Endodermal cell (in vitro differentiated cells): ENCODE data around the gene PCNX1. TPM values are rescaled to one million over a fixed set of nuclear protein-coding genes. Genes with fewer than 3 reads are reported as not detected.
A peak's percentile ranks its signal among the peaks of the same experiment; 100 is the strongest.

Experiments
- DNase-seq: peaks from one replicate; pipeline ENCODE4 v3.0.0-alpha.2; 2017
- H3K27ac ChIP-seq: 2 replicates; pipeline ENCODE4 v1.5.1; 2013; ENCODE audit warnings: mild to moderate bottlenecking, low read depth, low read length, moderate library complexity
- H3K27me3 ChIP-seq: 2 replicates; pipeline ENCODE4 v1.6.1; 2013; ENCODE audit warnings: mild to moderate bottlenecking, low read length, moderate library complexity; ENCODE audit not compliant: insufficient read depth, control insufficient read depth, poor library complexity, severe bottlenecking
- H3K36me3 ChIP-seq: 2 replicates; pipeline ENCODE4 v1.7.0; 2013; ENCODE audit warnings: mild to moderate bottlenecking, low read length, moderate library complexity; ENCODE audit not compliant: control insufficient read depth, insufficient read depth
- H3K4me1 ChIP-seq: one replicate; pipeline ENCODE4 v1.7.0; 2013; ENCODE audit warnings: low read length; ENCODE audit not compliant: control insufficient read depth, insufficient read depth
- H3K4me3 ChIP-seq: 2 replicates; pipeline ENCODE4 v1.5.1; 2013; ENCODE audit warnings: mild to moderate bottlenecking, low read length, moderate library complexity
- H3K9ac ChIP-seq: 2 replicates; pipeline ENCODE4 v1.6.1; 2013; ENCODE audit warnings: mild to moderate bottlenecking, low read length, moderate library complexity; ENCODE audit not compliant: poor library complexity, severe bottlenecking; ENCODE audit errors: extremely low read depth
- H3K9me3 ChIP-seq: 2 replicates; pipeline ENCODE4 v1.6.1; 2013; ENCODE audit warnings: mild to moderate bottlenecking, low read length, moderate library complexity; ENCODE audit not compliant: control insufficient read depth
- H3K27ac Mint-ChIP-seq: 2 replicates; pipeline ENCODE4 v1.8.0; 2020; ENCODE audit warnings: mixed read lengths
- H3K27me3 Mint-ChIP-seq: 2 replicates; pipeline ENCODE4 v1.8.0; 2021; ENCODE audit warnings: mild to moderate bottlenecking, mixed read lengths; ENCODE audit not compliant: insufficient read depth
- H3K36me3 Mint-ChIP-seq: 2 replicates; pipeline ENCODE4 v1.8.0; 2020; ENCODE audit warnings: low read depth, mixed read lengths
- H3K4me1 Mint-ChIP-seq: 2 replicates; pipeline ENCODE4 v1.8.0; 2020; ENCODE audit warnings: mixed read lengths
- H3K4me3 Mint-ChIP-seq: 2 replicates; pipeline ENCODE4 v1.8.0; 2020; ENCODE audit warnings: mild to moderate bottlenecking, moderate library complexity, mixed read lengths
- H3K9me3 Mint-ChIP-seq: 2 replicates; pipeline ENCODE4 v1.8.0; 2020; ENCODE audit warnings: mild to moderate bottlenecking, mixed read lengths
- CTCF ChIP-seq: fragments of 200-600 bp; sonication (generic); conservative IDR thresholded peaks from 2 replicates; pipeline ENCODE4 v1.5.0; 2021; ENCODE audit warnings: antibody characterized with exemption, mild to moderate bottlenecking
- WGBS, 2 experiments: methylation state at CpG; one replicate each; pipeline versions ENCODE4 v1.1.5 to v1.1.7; 2013; ENCODE audit warnings: missing lambda C conversion rate in 2 of 2, mixed read lengths in 1 of 2; ENCODE audit not compliant: insufficient coverage in 1 of 2, insufficient read length in 1 of 2; 5-methylcytosine and 5-hydroxymethylcytosine counted together
- total RNA-seq, 2 donors: library from RNA; stranded (reverse); fragmentation: NEBNext Ultra II Directional in 1 of 2; extraction: Animal tissue kit (Norgen Biotek cat#: 25700) in 1 of 2; gene quantifications; 2 replicates in 1 of 2; 3 replicates in 1 of 2; pipeline ENCODE4 v1.2.1, GENCODE V29; 2021

The PCNX1 gene
- total RNA-seq, 2 donors from 2014 or later = 68.2 TPM

- H3K27me3 ChIP-seq = no peaks in the 10 kb centered on the region
- no peak overlapping the region for H3K27ac ChIP-seq
- no peak overlapping the region for H3K4me3 ChIP-seq
- no peaks in the 10 kb centered on the region for H3K4me1 ChIP-seq
- peaks cover 5% of the 10 kb centered on the region for H3K36me3 Mint-ChIP-seq
- no peak overlapping the region for H3K9ac ChIP-seq
- peaks cover 18% of the 10 kb centered on the region for H3K4me1 Mint-ChIP-seq
- peaks cover 26% of the 10 kb centered on the region for H3K9me3 Mint-ChIP-seq
- TF ChIP-seq CTCF = no peak
- H3K9me3 ChIP-seq = peaks cover 51% of the 10 kb centered on the region
- H3K4me3 Mint-ChIP-seq = no peak overlapping the region
- peaks cover 4% of the 10 kb centered on the region for H3K27me3 Mint-ChIP-seq
- WGBS, 2 experiments = 90 to 100% methylated on average over 4 to 8 of the region's 9 CpGs
- no peak for DNase-seq
- no peaks in the 10 kb centered on the region for H3K36me3 ChIP-seq
- no peak overlapping the region for H3K27ac Mint-ChIP-seq
Observed at GRCh38 chr14:71136386-71137060, 229.3 kb downstream of the PCNX1 start.

- peaks cover 44% of the 10 kb centered on the region for H3K9me3 ChIP-seq
- no peak overlapping the region for H3K27ac Mint-ChIP-seq
- no peak for TF ChIP-seq CTCF
- H3K9me3 Mint-ChIP-seq = peaks cover 26% of the 10 kb centered on the region
- peaks cover 5% of the 10 kb centered on the region for H3K36me3 Mint-ChIP-seq
- H3K27me3 ChIP-seq = no peaks in the 10 kb centered on the region
- H3K4me3 Mint-ChIP-seq = no peak overlapping the region
- no peaks in the 10 kb centered on the region for H3K4me1 ChIP-seq
- no peak overlapping the region for H3K27ac ChIP-seq
- H3K27me3 Mint-ChIP-seq = peaks cover 4% of the 10 kb centered on the region
- WGBS, 2 experiments = 69 to 88% methylated on average over 2 to 5 of the region's 5 CpGs
- H3K4me1 Mint-ChIP-seq = peaks cover 18% of the 10 kb centered on the region
- H3K9ac ChIP-seq = no peak overlapping the region
- no peaks in the 10 kb centered on the region for H3K36me3 ChIP-seq
- no peak for DNase-seq
- H3K4me3 ChIP-seq = no peak overlapping the region
Observed at GRCh38 chr14:71137536-71138447, 230.5 kb downstream of the PCNX1 start.

GRCh38 chr14:71138448-71139293, 231.4 kb downstream of the PCNX1 start:
- Histone ChIP-seq H3K4me3 (no peak overlapping the region), H3K9me3 (peaks cover 45% of the 10 kb centered on the region), H3K4me1 (no peaks in the 10 kb centered on the region), H3K9ac (no peak overlapping the region), H3K27ac (no peak overlapping the region), H3K27me3 (no peaks in the 10 kb centered on the region), H3K36me3 (no peaks in the 10 kb centered on the region)
- WGBS, 2 experiments = 22 to 41% methylated on average over 8 to 14 of the region's 14 CpGs
- Mint-ChIP-seq H3K27me3 (peaks cover 4% of the 10 kb centered on the region), H3K36me3 (no peaks in the 10 kb centered on the region), H3K4me3 (no peak overlapping the region), H3K4me1 (peaks cover 24% of the 10 kb centered on the region), H3K9me3 (peaks cover 27% of the 10 kb centered on the region), H3K27ac (no peak overlapping the region)
- peak; percentile 96 for TF ChIP-seq CTCF
- DNase-seq = peak; percentile 86
